ENCODE measurements around the gene ZNF33A.

The ZNF33A gene

DNA sequence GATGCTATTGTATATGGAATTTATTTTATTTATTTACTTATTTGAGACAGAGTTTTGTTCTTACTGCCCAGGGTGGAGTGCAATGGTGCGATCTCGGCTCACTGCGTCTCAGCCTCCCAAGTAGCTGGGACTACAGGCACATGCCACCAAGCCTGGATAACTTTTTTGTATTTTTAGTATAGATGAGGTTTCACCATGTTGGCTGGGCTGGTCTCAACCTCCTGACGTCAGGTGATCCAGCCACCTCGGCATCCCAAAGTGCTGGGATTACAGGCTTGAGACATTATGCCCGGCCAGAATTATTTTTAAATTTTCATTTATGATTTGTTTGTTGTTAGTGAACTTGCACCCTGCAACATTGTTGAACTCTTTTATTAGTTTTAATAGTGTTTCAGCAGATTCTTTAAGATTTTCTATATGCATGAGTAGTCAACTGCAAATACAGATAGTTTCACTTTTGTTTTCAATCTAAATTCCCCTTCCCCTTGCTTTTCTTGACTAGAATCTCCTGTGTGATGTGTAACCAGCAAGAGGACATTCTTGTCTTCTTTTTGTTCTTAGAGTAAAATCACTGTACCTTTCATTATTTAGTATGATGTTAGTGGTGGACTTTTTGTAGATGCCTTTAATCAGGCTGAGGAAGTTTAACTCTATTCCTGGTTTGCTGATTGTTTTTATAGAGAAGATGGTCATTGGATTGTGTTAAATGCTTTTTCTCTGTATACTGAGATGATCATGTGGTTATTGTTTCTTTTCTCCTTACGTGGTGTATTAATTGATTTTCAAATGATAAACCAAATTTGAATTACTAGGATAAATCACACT is 27.8 kb downstream of the ZNF33A start:
- Histone ChIP-seq H3K4me2 (peak overlapping the region; percentile 69), H3K4me1 (ENCODE audit: low read depth, poor library complexity, severe bottlenecking) (peaks cover 14% of the 10 kb centered on the region), H3K27me3 (ENCODE audit: insufficient read depth, low read depth) (no peaks in the 10 kb centered on the region), H3K27ac (peak overlapping the region; percentile 77), H2AFZ (ENCODE audit: low read depth) (peak overlapping the region; percentile 45), H3K9ac (peak overlapping the region; percentile 58; the same call in 1 of the 2 replicates), H3K79me2 (ENCODE audit: insufficient read depth, low read depth) (peaks cover 25% of the 10 kb centered on the region), H3K4me3 (IDR thresholded peaks at IDR 0.05; ENCODE audit: insufficient read depth, low read depth, low read length) (no peak overlapping the region), H3K36me3 (ENCODE audit: insufficient read depth) (no peaks in the 10 kb centered on the region), H4K20me1 (ENCODE audit: insufficient read depth) (no peaks in the 10 kb centered on the region)
- TF ChIP-seq, protein P1, sequence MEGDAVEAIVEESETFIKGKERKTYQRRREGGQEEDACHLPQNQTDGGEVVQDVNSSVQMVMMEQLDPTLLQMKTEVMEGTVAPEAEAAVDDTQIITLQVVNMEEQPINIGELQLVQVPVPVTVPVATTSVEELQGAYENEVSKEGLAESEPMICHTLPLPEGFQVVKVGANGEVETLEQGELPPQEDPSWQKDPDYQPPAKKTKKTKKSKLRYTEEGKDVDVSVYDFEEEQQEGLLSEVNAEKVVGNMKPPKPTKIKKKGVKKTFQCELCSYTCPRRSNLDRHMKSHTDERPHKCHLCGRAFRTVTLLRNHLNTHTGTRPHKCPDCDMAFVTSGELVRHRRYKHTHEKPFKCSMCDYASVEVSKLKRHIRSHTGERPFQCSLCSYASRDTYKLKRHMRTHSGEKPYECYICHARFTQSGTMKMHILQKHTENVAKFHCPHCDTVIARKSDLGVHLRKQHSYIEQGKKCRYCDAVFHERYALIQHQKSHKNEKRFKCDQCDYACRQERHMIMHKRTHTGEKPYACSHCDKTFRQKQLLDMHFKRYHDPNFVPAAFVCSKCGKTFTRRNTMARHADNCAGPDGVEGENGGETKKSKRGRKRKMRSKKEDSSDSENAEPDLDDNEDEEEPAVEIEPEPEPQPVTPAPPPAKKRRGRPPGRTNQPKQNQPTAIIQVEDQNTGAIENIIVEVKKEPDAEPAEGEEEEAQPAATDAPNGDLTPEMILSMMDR (conservative IDR thresholded peaks at IDR 0.05; ENCODE audit: low read depth, low read length), result no peak

DNA sequence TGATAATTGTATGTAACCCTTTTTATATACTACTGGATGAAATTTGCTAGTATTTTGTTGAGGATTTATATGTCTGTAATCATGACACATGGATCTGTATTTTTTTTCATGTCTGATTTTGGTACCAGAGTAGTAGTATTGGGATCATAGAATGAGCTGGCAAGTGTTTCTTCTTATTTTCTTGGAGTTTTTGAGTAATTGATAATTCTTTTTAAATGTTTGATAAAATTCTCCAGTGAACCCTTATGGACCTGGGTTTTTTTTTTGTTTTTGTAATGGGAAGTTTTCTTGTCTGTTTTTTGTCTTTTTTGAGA is 28.4 kb downstream of the ZNF33A start:
- peak overlapping the region; percentile 69 for H3K4me2 ChIP-seq

DNA sequence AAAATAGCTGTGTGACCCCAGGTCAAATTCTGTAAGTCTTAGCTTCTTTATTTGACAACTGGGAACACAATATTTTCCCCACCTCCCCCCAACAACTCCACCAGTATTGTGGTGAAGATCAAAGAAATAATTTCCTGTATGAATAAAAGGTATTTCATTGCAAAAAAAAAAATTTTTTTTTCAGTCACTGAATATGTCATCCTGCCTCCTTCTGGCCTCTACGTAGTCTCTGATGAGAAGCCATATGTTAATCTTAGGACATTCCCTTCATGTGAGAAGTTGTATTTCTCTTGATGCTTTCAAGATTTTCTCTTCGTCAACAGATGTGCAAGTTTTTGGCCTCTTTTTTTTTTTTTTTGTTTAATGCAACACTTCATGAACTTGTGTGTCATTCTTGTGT is 33.0 kb downstream of the ZNF33A start:
- TF ChIP-seq, protein P1 (conservative IDR thresholded peaks at IDR 0.05; ENCODE audit: low read depth, low read length), result no peak
- H3K36me3 ChIP-seq (ENCODE audit: insufficient read depth), result peaks cover 7% of the 10 kb centered on the region; the same call in 1 of the 2 replicates

More for the DNA sequence above, 28.4 kb downstream of the ZNF33A start:
- Histone ChIP-seq H4K20me1 (ENCODE audit: insufficient read depth) (no peaks in the 10 kb centered on the region), H3K4me3 (IDR thresholded peaks at IDR 0.05; ENCODE audit: insufficient read depth, low read depth, low read length) (no peak overlapping the region), H3K4me1 (ENCODE audit: low read depth, poor library complexity, severe bottlenecking) (peaks cover 14% of the 10 kb centered on the region), H2AFZ (ENCODE audit: low read depth) (peak overlapping the region; percentile 45; the same call in 1 of the 2 replicates), H3K36me3 (ENCODE audit: insufficient read depth) (no peaks in the 10 kb centered on the region), H3K9ac (peak overlapping the region; percentile 58; the same call in 1 of the 2 replicates), H3K79me2 (ENCODE audit: insufficient read depth, low read depth) (peaks cover 25% of the 10 kb centered on the region), H3K27me3 (ENCODE audit: insufficient read depth, low read depth) (no peaks in the 10 kb centered on the region), H3K27ac (peak overlapping the region; percentile 77)
- TF ChIP-seq, protein P1 (conservative IDR thresholded peaks at IDR 0.05; ENCODE audit: low read depth, low read length), result no peak

DNA sequence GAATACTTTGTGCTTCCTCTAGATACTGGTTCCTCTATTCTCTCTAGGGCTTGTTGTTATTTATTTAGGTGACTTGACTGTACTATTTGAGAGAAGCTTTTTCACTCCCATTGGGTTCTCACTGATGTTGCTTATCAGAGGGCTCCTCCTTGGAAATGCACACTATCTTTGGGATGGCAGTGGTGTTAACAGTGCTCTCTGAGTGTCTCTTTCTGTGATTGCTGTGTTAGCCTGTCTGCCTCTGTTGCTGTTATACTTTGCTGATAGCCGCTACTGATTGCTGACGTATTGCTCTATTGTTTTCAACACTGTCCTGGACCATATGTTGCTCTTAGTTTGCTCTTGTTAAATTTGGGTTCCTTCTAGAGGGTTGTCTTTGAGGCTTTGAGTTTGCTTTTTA is 34.7 kb downstream of the ZNF33A start:
- TF ChIP-seq, protein P1 (conservative IDR thresholded peaks at IDR 0.05; ENCODE audit: low read depth, low read length), result no peak
- Histone ChIP-seq H4K20me1 (ENCODE audit: insufficient read depth) (no peaks in the 10 kb centered on the region), H3K4me1 (ENCODE audit: low read depth, poor library complexity, severe bottlenecking) (no peaks in the 10 kb centered on the region), H2AFZ (ENCODE audit: low read depth) (no peak overlapping the region), H3K27ac (no peak overlapping the region), H3K36me3 (ENCODE audit: insufficient read depth) (peaks cover 7% of the 10 kb centered on the region), H3K9ac (no peak overlapping the region), H3K27me3 (ENCODE audit: insufficient read depth, low read depth) (no peaks in the 10 kb centered on the region), H3K79me2 (ENCODE audit: insufficient read depth, low read depth) (0 out of 2 replicates have a peak, but pooled peaks cover 14% of the 10 kb centered on the region), H3K4me2 (no peak overlapping the region), H3K4me3 (IDR thresholded peaks at IDR 0.05; ENCODE audit: insufficient read depth, low read depth, low read length) (no peak overlapping the region)

More for the DNA sequence above, 33.0 kb downstream of the ZNF33A start:
- H3K9ac ChIP-seq, result no peak overlapping the region
- H3K79me2 ChIP-seq (ENCODE audit: insufficient read depth, low read depth), result peaks cover 25% of the 10 kb centered on the region
- H4K20me1 ChIP-seq (ENCODE audit: insufficient read depth), result no peaks in the 10 kb centered on the region
- no peak overlapping the region for H3K27ac ChIP-seq
- H3K4me1 ChIP-seq (ENCODE audit: low read depth, poor library complexity, severe bottlenecking), result peaks cover 8% of the 10 kb centered on the region
- H2AFZ ChIP-seq (ENCODE audit: low read depth), result no peak overlapping the region
- H3K4me3 ChIP-seq (IDR thresholded peaks at IDR 0.05; ENCODE audit: insufficient read depth, low read depth, low read length), result no peak overlapping the region
- H3K4me2 ChIP-seq, result no peak overlapping the region
- H3K27me3 ChIP-seq (ENCODE audit: insufficient read depth, low read depth), result no peaks in the 10 kb centered on the region

Measured in KMS-11 (cell line).